Neural progenitor cell (in vitro differentiated cells): ENCODE measurements around the gene CHMP4A. TPM values are rescaled to one million over a fixed set of nuclear protein-coding genes. Genes with fewer than 3 reads are reported as not detected.

Source experiments
- DNase-seq: peaks from one replicate; pipeline ENCODE4 v3.0.0-alpha.2; 2016; ENCODE audit warnings: low spot score
- H2AFZ ChIP-seq: fragments of 200-600 bp; sonication (generic); replicated peaks from 2 replicates; pipeline ENCODE4 v1.6.1; 2016; ENCODE audit warnings: antibody characterized with exemption
- H3F3A ChIP-seq: fragments of 200-600 bp; sonication (generic); 2 replicates; pipeline ENCODE4 v1.6.1; 2016; ENCODE audit warnings: antibody characterized with exemption, low read depth
- H3K27ac ChIP-seq: fragments of 200-600 bp; sonication (generic); 2 replicates; pipeline ENCODE4 v1.5.1; 2016; ENCODE audit warnings: mild to moderate bottlenecking
- H3K27me3 ChIP-seq: fragments of 200-600 bp; sonication (generic); 2 replicates; pipeline ENCODE4 v1.6.1; 2016; ENCODE audit warnings: mild to moderate bottlenecking, moderate library complexity
- H3K36me3 ChIP-seq: fragments of 200-600 bp; sonication (generic); 2 replicates; pipeline ENCODE4 v1.5.1; 2016
- H3K4me1 ChIP-seq: fragments of 200-600 bp; sonication (generic); 2 replicates; pipeline ENCODE4 v1.6.1; 2016; ENCODE audit warnings: mixed run types
- H3K4me2 ChIP-seq: fragments of 200-600 bp; sonication (generic); 2 replicates; pipeline ENCODE4 v1.6.1; 2016
- H3K4me3 ChIP-seq: fragments of 200-600 bp; sonication (generic); 2 replicates; pipeline ENCODE4 v1.5.1; 2016
- H3K79me2 ChIP-seq: fragments of 200-600 bp; sonication (generic); 2 replicates; pipeline ENCODE4 v1.6.1; 2016; ENCODE audit warnings: low read depth
- H3K9ac ChIP-seq: fragments of 200-600 bp; sonication (generic); 2 replicates; pipeline ENCODE4 v1.6.1; 2016
- H3K9me3 ChIP-seq: fragments of 200-600 bp; sonication (generic); 2 replicates; pipeline ENCODE4 v1.5.1; 2016; ENCODE audit warnings: low read depth
- H4K20me1 ChIP-seq: fragments of 200-600 bp; sonication (generic); 2 replicates; pipeline ENCODE4 v1.6.1; 2016; ENCODE audit warnings: low read depth
- H3K27ac Mint-ChIP-seq: 3 replicates; pipeline ENCODE4 v1.8.0; 2021; ENCODE audit warnings: mixed read lengths
- H3K27me3 Mint-ChIP-seq: 2 replicates; pipeline ENCODE4 v1.8.0; 2022; ENCODE audit warnings: low read depth, mild to moderate bottlenecking, inconsistent platforms, moderate library complexity, mixed read lengths; ENCODE audit not compliant: insufficient read depth
- H3K36me3 Mint-ChIP-seq: 3 replicates; pipeline ENCODE4 v1.8.0; 2021; ENCODE audit warnings: mixed read lengths
- H3K4me1 Mint-ChIP-seq: 3 replicates; pipeline ENCODE4 v1.8.0; 2021; ENCODE audit warnings: mixed read lengths
- H3K4me3 Mint-ChIP-seq: 3 replicates; pipeline ENCODE4 v1.8.0; 2021; ENCODE audit warnings: mild to moderate bottlenecking, moderate library complexity, mixed read lengths
- H3K9me3 Mint-ChIP-seq: 3 replicates; pipeline ENCODE4 v1.8.0; 2020; ENCODE audit warnings: mixed read lengths
- CTCF ChIP-seq: fragments of 200-600 bp; sonication (generic); IDR thresholded peaks from 2 replicates; pipeline ENCODE4 v1.5.1; 2017; ENCODE audit warnings: antibody characterized with exemption, mild to moderate bottlenecking
- EZH2 ChIP-seq: fragments of 200-600 bp; sonication (generic); IDR thresholded peaks from 2 replicates; pipeline ENCODE4 v1.6.1; 2017; ENCODE audit warnings: antibody characterized with exemption, mild to moderate bottlenecking, moderate library complexity
- EZH2phosphoT487 ChIP-seq: fragments of 200-600 bp; sonication (generic); IDR thresholded peaks from 2 replicates; pipeline ENCODE4 v1.6.1; 2017; ENCODE audit warnings: antibody characterized with exemption
- total RNA-seq: library from RNA; depleted of rRNA; stranded (reverse); fragments of >200 nt; gene quantifications from 2 replicates; pipeline ENCODE4 v1.2.3, GENCODE V29; 2015; ENCODE audit warnings: low replicate concordance

Gene CHMP4A
- total RNA-seq, 1 donor from 2014 or later, result 35.3 TPM

GRCh38 chr14:24234095-24235005 is 21.1 kb upstream of the CHMP4A start:
- Histone ChIP-seq H3K4me2 (peak overlapping the region; percentile 93), H3K27me3 (no peaks in the 10 kb centered on the region), H3K27ac (no peak overlapping the region), H4K20me1 (peaks cover 8% of the 10 kb centered on the region), H3K79me2 (peaks cover 46% of the 10 kb centered on the region), H3K9ac (peak overlapping the region; percentile 23), H3F3A (peaks cover 18% of the 10 kb centered on the region), H3K4me3 (no peak overlapping the region), H3K4me1 (peaks cover 15% of the 10 kb centered on the region), H3K36me3 (no peaks in the 10 kb centered on the region), H3K9me3 (no peaks in the 10 kb centered on the region), H2AFZ (no peak overlapping the region)
- H3K4me3 Mint-ChIP-seq, result peak overlapping the region; percentile 100
- TF ChIP-seq CTCF (no peak), EZH2phosphoT487 (no peak), EZH2 (no peak)
- no peak overlapping the region for H3K27ac Mint-ChIP-seq
- peaks cover 23% of the 10 kb centered on the region for H3K4me1 Mint-ChIP-seq
- H3K9me3 Mint-ChIP-seq, result no peaks in the 10 kb centered on the region
- no peak for DNase-seq
- no peaks in the 10 kb centered on the region for H3K27me3 Mint-ChIP-seq
- H3K36me3 Mint-ChIP-seq, result peaks cover 16% of the 10 kb centered on the region

- Histone ChIP-seq H2AFZ (no peak overlapping the region), H4K20me1 (peaks cover 8% of the 10 kb centered on the region), H3K27me3 (no peaks in the 10 kb centered on the region), H3K4me2 (peak overlapping the region; percentile 93), H3K9ac (peak overlapping the region; percentile 68), H3F3A (peaks cover 18% of the 10 kb centered on the region), H3K36me3 (no peaks in the 10 kb centered on the region), H3K79me2 (peaks cover 53% of the 10 kb centered on the region), H3K9me3 (no peaks in the 10 kb centered on the region), H3K4me3 (peak overlapping the region; percentile 87), H3K4me1 (peaks cover 15% of the 10 kb centered on the region), H3K27ac (no peak overlapping the region)
- Mint-ChIP-seq H3K27ac (peak overlapping the region; percentile 93), H3K36me3 (peaks cover 13% of the 10 kb centered on the region), H3K27me3 (no peaks in the 10 kb centered on the region), H3K4me1 (peaks cover 23% of the 10 kb centered on the region), H3K4me3 (peak overlapping the region; percentile 100), H3K9me3 (no peaks in the 10 kb centered on the region)
- no peak for DNase-seq
- no peak for TF ChIP-seq EZH2
- TF ChIP-seq EZH2phosphoT487, result no peak
- no peak for TF ChIP-seq CTCF
Observed at GRCh38 chr14:24233538-24233866, 20.2 kb upstream of the CHMP4A start.

GRCh38 chr14:24232645-24233537 is 19.6 kb upstream of the CHMP4A start, which contains the start of gene GMPR2:
TSS of gene GMPR2 (plus strand) at chr14:24232929. CDS start at chr14:24233254, 325 bp downstream.
- H3K4me3 ChIP-seq, result peak within 1 kb of the TSS; percentile 87
- H3K79me2 ChIP-seq, result peaks cover 59% of the 10 kb centered on the region
- TF ChIP-seq CTCF (no peak), EZH2phosphoT487 (no peak), EZH2 (no peak)
- peak within 1 kb of the TSS; percentile 88 for H3K9ac ChIP-seq
- no peaks in the 10 kb centered on the region for H3K36me3 ChIP-seq
- Mint-ChIP-seq H3K4me3 (peak within 1 kb of the TSS; percentile 100), H3K27ac (peak within 1 kb of the TSS; percentile 93), H3K27me3 (no peaks in the 10 kb centered on the region), H3K36me3 (peaks cover 8% of the 10 kb centered on the region), H3K4me1 (peaks cover 23% of the 10 kb centered on the region), H3K9me3 (no peaks in the 10 kb centered on the region)
- peaks cover 8% of the 10 kb centered on the region for H4K20me1 ChIP-seq
- peak within 1 kb of the TSS; percentile 82 for H3K27ac ChIP-seq
- no peaks in the 10 kb centered on the region for H3K27me3 ChIP-seq
- peak within 1 kb of the TSS; percentile 100 for H2AFZ ChIP-seq
- H3K4me2 ChIP-seq, result peak within 1 kb of the TSS; percentile 93
- H3F3A ChIP-seq, result peaks cover 18% of the 10 kb centered on the region
- no peak for DNase-seq
- no peaks in the 10 kb centered on the region for H3K9me3 ChIP-seq
- peaks cover 15% of the 10 kb centered on the region for H3K4me1 ChIP-seq
